Activated T-helper 1 cell treated with anti-CD3 and anti-CD28 coated beads, Interleukin-2, amount 50 U/mL, for 16 hours (primary cell): Measurements from ENCODE around the gene RASA3.

Experiments used
- DNase-seq, 2 donors: peaks; one replicate each; pipeline ENCODE4 v3.0.0-alpha.2; 2020; ENCODE audit warnings: low read depth in 1 of 2, low spot score in 1 of 2

The RASA3 gene

GRCh38 chr13:113973218-113974164 lies 158.9 kb downstream of the RASA3 start, which contains the start of gene C13orf46:
C13orf46 (minus strand) TSS chr13:113974076; CDS start chr13:113973997, 79 bp downstream.
- no peak for DNase-seq

- DNase-seq = no peak
Observed at GRCh38 chr13:113972451-113973217, 159.8 kb downstream of the RASA3 start.

- DNase-seq = no peak
Observed at GRCh38 chr13:113971471-113972231, 160.8 kb downstream of the RASA3 start.

GRCh38 chr13:113970810-113971470 lies 161.5 kb downstream of the RASA3 start:
- DNase-seq = no peak

- DNase-seq = no peak
Observed at GRCh38 chr13:113969973-113970611, 162.3 kb downstream of the RASA3 start.

GRCh38 chr13:113969311-113969972 lies 163.0 kb downstream of the RASA3 start:
- DNase-seq = no peak

- DNase-seq = no peak
Observed at GRCh38 chr13:113968463-113969310, 163.7 kb downstream of the RASA3 start.

GRCh38 chr13:113967729-113968462 lies 164.5 kb downstream of the RASA3 start:
- DNase-seq = no peak

GRCh38 chr13:113967206-113967720 lies 165.2 kb downstream of the RASA3 start:
- DNase-seq = no peak

- no peak for DNase-seq
Observed at GRCh38 chr13:113965968-113966884, 166.2 kb downstream of the RASA3 start.

GRCh38 chr13:113965383-113965874 lies 167.0 kb downstream of the RASA3 start:
- no peak for DNase-seq

GRCh38 chr13:113964251-113964995 lies 168.0 kb downstream of the RASA3 start:
- DNase-seq = no peak

- no peak for DNase-seq
Observed at GRCh38 chr13:113963376-113963775, 169.0 kb downstream of the RASA3 start.

- DNase-seq = no peak
Observed at GRCh38 chr13:113962975-113963374, 169.4 kb downstream of the RASA3 start.

- DNase-seq = no peak
Observed at GRCh38 chr13:113962386-113962785, 170.0 kb downstream of the RASA3 start.
